GM12878 (cell line): ENCODE results near the gene MAN1A1. TPM values are rescaled to one million over a fixed set of nuclear protein-coding genes. Genes with fewer than 3 reads are reported as not detected.

Source experiments
- ATAC-seq: fragments of 200-7000 bp; cut with Tn5 transposase; 3 replicates; pipeline ENCODE4 v1.9.1; 2020; ENCODE audit warnings: mild to moderate bottlenecking, moderate library complexity
- BruUV-seq: library from RNA; stranded (reverse); fragments of 400-500 nt; replicated peaks from 2 replicates; lab custom pipeline; 2021; lab: Mats Ljungman, UMichigan
- CTCF ChIA-PET: fragments of 300-600 bp; sonication (Branson Sonifier 250); formaldehyde crosslinking; extraction: SDS; loops from one replicate; lab custom pipeline; 2021; ENCODE audit warnings: inconsistent platforms; lab: Yijun Ruan, JAX
- POLR2A ChIA-PET: fragments of 350-600 bp; formaldehyde crosslinking; extraction: SDS; loops from one replicate; lab custom pipeline; 2021; ENCODE audit warnings: inconsistent platforms; lab: Charles Lee
- RAD21 ChIA-PET: fragments of 300-600 bp; sonication (Branson Sonifier 250); formaldehyde crosslinking; loops from one replicate; lab custom pipeline; 2023; ENCODE audit warnings: antibody characterized with exemption; ENCODE audit not compliant: unreplicated experiment; lab: Charles Lee
- SMC1A ChIA-PET: fragments of 300-600 bp; sonication (Branson Sonifier 250); formaldehyde crosslinking; loops from one replicate; lab custom pipeline; 2023; ENCODE audit not compliant: unreplicated experiment, uncharacterized antibody; lab: Charles Lee
- DNase-seq: peaks from one replicate; pipeline ENCODE4 v3.0.0-alpha.2; 2011; ENCODE audit warnings: low read depth, low spot score
- FAIRE-seq: peaks from 3 replicates; lab custom pipeline; 2011; peaks lifted over from hg19 to GRCh38; lab: Jason Lieb, UNC
- H2AFZ ChIP-seq: 2 replicates; pipeline ENCODE4 v1.6.0; 2011; ENCODE audit warnings: low read depth, low read length, control low read depth; ENCODE audit not compliant: control insufficient read depth
- H3K27ac ChIP-seq: 2 replicates; pipeline ENCODE4 v1.5.1; 2011; ENCODE audit warnings: control low read depth; ENCODE audit not compliant: control insufficient read depth, insufficient read depth
- H3K27me3 ChIP-seq, 2 experiments: replicated peaks in 1 of 2; 2 replicates each; pipeline versions ENCODE4 v1.6.0 to v1.6.1; 2011; ENCODE audit warnings: low read length in 1 of 2; ENCODE audit not compliant: control insufficient read depth in 2 of 2, insufficient read depth in 2 of 2
- H3K36me3 ChIP-seq, 2 experiments: 2 replicates each; pipeline ENCODE4 v1.5.1; 2011; ENCODE audit warnings: low read length in 1 of 2; ENCODE audit not compliant: control insufficient read depth in 2 of 2, insufficient read depth in 2 of 2
- H3K4me1 ChIP-seq: 2 replicates; pipeline ENCODE4 v1.6.1; 2011; ENCODE audit warnings: mild to moderate bottlenecking, low read length, moderate library complexity, mixed read lengths; ENCODE audit not compliant: control insufficient read depth, insufficient read depth
- H3K4me2 ChIP-seq: 2 replicates; pipeline ENCODE4 v1.6.0; 2011; ENCODE audit warnings: control low read depth; ENCODE audit not compliant: control insufficient read depth, insufficient read depth
- H3K4me3 ChIP-seq: fragments of 200-600 bp; sonication (generic); 2 replicates; pipeline ENCODE4 v1.5.1; 2016
- H3K79me2 ChIP-seq: 2 replicates; pipeline ENCODE4 v1.6.0; 2011; ENCODE audit warnings: low read length; ENCODE audit not compliant: control insufficient read depth, insufficient read depth
- H3K9ac ChIP-seq: 2 replicates; pipeline ENCODE4 v1.8.0; 2011; ENCODE audit warnings: low read length, control low read depth, mixed read lengths; ENCODE audit not compliant: control insufficient read depth, insufficient read depth
- H3K9me3 ChIP-seq: replicated peaks from 3 replicates; pipeline ENCODE4 v1.5.1; 2011; ENCODE audit warnings: mild to moderate bottlenecking, low read length; ENCODE audit not compliant: control insufficient read depth, insufficient read depth
- H4K20me1 ChIP-seq: 2 replicates; pipeline ENCODE4 v1.6.0; 2011; ENCODE audit not compliant: control insufficient read depth, insufficient read depth
- CREB1 ChIP-seq: IDR thresholded peaks from 2 replicates; pipeline ENCODE4 v1.6.1; 2012; ENCODE audit warnings: low read depth, mild to moderate bottlenecking, inconsistent platforms
- MTA2 ChIP-seq: fragments of 450-650 bp; IDR thresholded peaks from 2 replicates; pipeline ENCODE4 v1.6.1; 2016; ENCODE audit warnings: low read depth, mild to moderate bottlenecking, moderate library complexity
- PAX8 ChIP-seq: fragments of 450-650 bp; IDR thresholded peaks from 2 replicates; pipeline ENCODE4 v1.6.1; 2017; ENCODE audit warnings: mild to moderate bottlenecking, moderate library complexity
- WRNIP1 ChIP-seq: IDR thresholded peaks from 2 replicates; pipeline ENCODE4 v1.6.1; 2011; ENCODE audit warnings: low read depth, low read length, improper control_type of control experiment, borderline replicate concordance
- WGBS: methylation state at CpG from one replicate; pipeline ENCODE4 v1.1.6; 2016; ENCODE audit warnings: low lambda C conversion rate; ENCODE audit not compliant: insufficient replicate concordance, insufficient coverage; ENCODE audit errors: missing lambda C conversion rate; 5-methylcytosine and 5-hydroxymethylcytosine counted together
- in situ Hi-C: fragments of 300-500 bp; cut with MboI; formaldehyde crosslinking; loops from 9 replicates; pipeline ENCODE4 v1.14.3; 2018; ENCODE audit warnings: mixed read lengths
- intact Hi-C: fragments of 100-400 bp; cut with micrococcal nuclease; formaldehyde crosslinking; loops from one replicate; pipeline ENCODE4 v1.14.2; 2022; ENCODE audit not compliant: unreplicated experiment
- polyA plus RNA-seq, 11 experiments: library from polyadenylated mRNA; depleted of rRNA in 4 of 11; unstranded in 6 of 11; stranded (reverse) in 5 of 11; fragments of >200 nt; fragmentation: Nextera tagmentation in 4 of 11; fragmentation: Illumina TruSeq in 1 of 11; extraction: Ambion mirVana in 4 of 11; extraction: Trizol in 1 of 11; gene quantifications; 1 replicate in 1 of 11; 2 replicates in 10 of 11; pipeline versions ENCODE4 v1.2.1 to v1.2.3, GENCODE V29; 2011 to 2016; ENCODE audit warnings: inconsistent platforms in 2 of 11, missing spikeins in 2 of 11, low read depth in 1 of 11
- total RNA-seq, 4 experiments: library from RNA; depleted of rRNA in 3 of 4; stranded (reverse); fragments of >200 nt in 3 of 4; fragmentation: Illumina TruSeq in 1 of 4; extraction: Trizol in 1 of 4; gene quantifications; 2 replicates each; pipeline versions ENCODE4 v1.2.1 to v1.2.3, GENCODE V29; 2013 to 2021
- TF ChIP-seq, protein P1 (sequence below): fragments of 450-650 bp; IDR thresholded peaks from 2 replicates; pipeline ENCODE4 v1.6.1; 2017; ENCODE audit warnings: mild to moderate bottlenecking, moderate library complexity

The MAN1A1 gene
- total and polyA plus RNA-seq, 10 of the 15 experiments (the other 5 are each of a cell fraction or from before 2014, with no cell fraction given), result 5.4 to 28.1 (median 19.5) TPM

DNA sequence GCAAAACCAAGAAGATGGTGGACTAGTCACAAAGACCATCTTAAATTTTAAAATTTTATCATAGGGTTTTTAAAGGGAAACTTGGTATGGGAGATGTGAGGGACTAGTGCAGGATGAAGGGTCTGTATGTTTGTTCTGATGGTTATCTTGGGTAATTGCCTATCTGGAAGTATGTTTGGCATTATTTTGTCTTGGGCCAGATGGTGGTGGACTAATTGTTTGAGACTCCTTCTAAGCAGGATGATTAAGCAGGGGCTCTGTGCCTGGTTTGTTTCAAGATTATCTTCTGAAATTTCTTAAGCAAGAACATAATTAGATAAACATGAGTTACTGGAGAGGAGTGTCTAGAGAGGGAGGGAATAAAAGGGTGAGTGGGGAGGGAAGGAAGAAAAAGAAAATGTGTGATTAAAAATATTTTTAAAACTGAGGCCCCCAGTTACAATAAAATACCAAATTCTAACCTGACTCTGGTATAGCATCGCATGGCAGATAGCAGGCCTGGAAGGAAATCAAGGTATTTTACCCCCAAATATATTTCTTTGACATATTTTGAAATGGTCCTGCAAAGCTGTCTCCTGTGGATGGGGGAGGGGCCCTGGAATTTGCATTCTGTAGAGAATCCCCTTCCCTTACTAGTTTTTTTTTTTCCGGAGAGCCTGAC is 221.2 kb downstream of the MAN1A1 start:
- no peak for DNase-seq
- Histone ChIP-seq H3K9ac (no peak overlapping the region), H2AFZ (no peak overlapping the region), H3K79me2 (no peaks in the 10 kb centered on the region), H3K27me3 (no peaks in the 10 kb centered on the region; a peak in 1 of 4 replicates), H3K4me3 (no peak overlapping the region), H3K4me2 (no peak overlapping the region), H3K36me3 (no peaks in the 10 kb centered on the region), H3K4me1 (no peaks in the 10 kb centered on the region), H4K20me1 (no peaks in the 10 kb centered on the region), H3K27ac (no peak overlapping the region), H3K9me3 (no peaks in the 10 kb centered on the region)
- intact Hi-C loops (no loop called here), in situ Hi-C loops (no loop called here)
- ATAC-seq, result no peak
- no peak for TF ChIP-seq PAX8
- no peak for TF ChIP-seq CREB1
- TF ChIP-seq WRNIP1, result no peak
- TF ChIP-seq MTA2, result no peak
- TF ChIP-seq, protein P1, sequence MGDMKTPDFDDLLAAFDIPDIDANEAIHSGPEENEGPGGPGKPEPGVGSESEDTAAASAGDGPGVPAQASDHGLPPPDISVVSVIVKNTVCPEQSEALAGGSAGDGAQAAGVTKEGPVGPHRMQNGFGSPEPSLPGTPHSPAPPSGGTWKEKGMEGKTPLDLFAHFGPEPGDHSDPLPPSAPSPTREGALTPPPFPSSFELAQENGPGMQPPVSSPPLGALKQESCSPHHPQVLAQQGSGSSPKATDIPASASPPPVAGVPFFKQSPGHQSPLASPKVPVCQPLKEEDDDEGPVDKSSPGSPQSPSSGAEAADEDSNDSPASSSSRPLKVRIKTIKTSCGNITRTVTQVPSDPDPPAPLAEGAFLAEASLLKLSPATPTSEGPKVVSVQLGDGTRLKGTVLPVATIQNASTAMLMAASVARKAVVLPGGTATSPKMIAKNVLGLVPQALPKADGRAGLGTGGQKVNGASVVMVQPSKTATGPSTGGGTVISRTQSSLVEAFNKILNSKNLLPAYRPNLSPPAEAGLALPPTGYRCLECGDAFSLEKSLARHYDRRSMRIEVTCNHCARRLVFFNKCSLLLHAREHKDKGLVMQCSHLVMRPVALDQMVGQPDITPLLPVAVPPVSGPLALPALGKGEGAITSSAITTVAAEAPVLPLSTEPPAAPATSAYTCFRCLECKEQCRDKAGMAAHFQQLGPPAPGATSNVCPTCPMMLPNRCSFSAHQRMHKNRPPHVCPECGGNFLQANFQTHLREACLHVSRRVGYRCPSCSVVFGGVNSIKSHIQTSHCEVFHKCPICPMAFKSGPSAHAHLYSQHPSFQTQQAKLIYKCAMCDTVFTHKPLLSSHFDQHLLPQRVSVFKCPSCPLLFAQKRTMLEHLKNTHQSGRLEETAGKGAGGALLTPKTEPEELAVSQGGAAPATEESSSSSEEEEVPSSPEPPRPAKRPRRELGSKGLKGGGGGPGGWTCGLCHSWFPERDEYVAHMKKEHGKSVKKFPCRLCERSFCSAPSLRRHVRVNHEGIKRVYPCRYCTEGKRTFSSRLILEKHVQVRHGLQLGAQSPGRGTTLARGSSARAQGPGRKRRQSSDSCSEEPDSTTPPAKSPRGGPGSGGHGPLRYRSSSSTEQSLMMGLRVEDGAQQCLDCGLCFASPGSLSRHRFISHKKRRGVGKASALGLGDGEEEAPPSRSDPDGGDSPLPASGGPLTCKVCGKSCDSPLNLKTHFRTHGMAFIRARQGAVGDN, result no peak
- ChIA-PET SMC1A (interaction anchor here (0.8 to 1.9 kb wide), 12 partner anchors 9 to 849 kb away, joined by 3 to 11 read pairs (median 4); no protein-coding TSS in a partner anchor), RAD21 (interaction anchor here (1.0 to 1.5 kb wide), 5 partner anchors 19 to 222 kb away, joined by 3 to 12 read pairs (median 4); no protein-coding TSS in a partner anchor), CTCF (interaction anchor here (0.8 to 2.0 kb wide), 17 partner anchors 10 to 1252 kb away, joined by 3 to 41 read pairs (median 4); no protein-coding TSS in a partner anchor), POLR2A (no interaction called here)
- FAIRE-seq, result no peak
- no TSS peak for BruUV-seq
- 14% methylated on average over 2 of the region's 2 CpGs for WGBS
